HUDEP-2 (cell line): ENCODE results near the gene SLC28A1.
A peak's percentile ranks its signal among the peaks of the same experiment; 100 is the strongest.
"Not testable (repeated sequence)": the region's sequence is repeated elsewhere in the genome, so short reads cannot be mapped to it uniquely, and the experiment has no call there.

Experiments
- DNase-seq, 76 experiments: peaks; one replicate each; lab custom pipeline; 2025; ENCODE audit not compliant: unreplicated experiment in 76 of 76; lab: John Stamatoyannopoulos, UW

Gene SLC28A1

GRCh38 chr15:84859651-84860050 is 24.8 kb upstream of the SLC28A1 start:
- no peak for DNase-seq

- DNase-seq = no peak
Measured at GRCh38 chr15:84861781-84862180, 22.7 kb upstream of the SLC28A1 start.

DNA sequence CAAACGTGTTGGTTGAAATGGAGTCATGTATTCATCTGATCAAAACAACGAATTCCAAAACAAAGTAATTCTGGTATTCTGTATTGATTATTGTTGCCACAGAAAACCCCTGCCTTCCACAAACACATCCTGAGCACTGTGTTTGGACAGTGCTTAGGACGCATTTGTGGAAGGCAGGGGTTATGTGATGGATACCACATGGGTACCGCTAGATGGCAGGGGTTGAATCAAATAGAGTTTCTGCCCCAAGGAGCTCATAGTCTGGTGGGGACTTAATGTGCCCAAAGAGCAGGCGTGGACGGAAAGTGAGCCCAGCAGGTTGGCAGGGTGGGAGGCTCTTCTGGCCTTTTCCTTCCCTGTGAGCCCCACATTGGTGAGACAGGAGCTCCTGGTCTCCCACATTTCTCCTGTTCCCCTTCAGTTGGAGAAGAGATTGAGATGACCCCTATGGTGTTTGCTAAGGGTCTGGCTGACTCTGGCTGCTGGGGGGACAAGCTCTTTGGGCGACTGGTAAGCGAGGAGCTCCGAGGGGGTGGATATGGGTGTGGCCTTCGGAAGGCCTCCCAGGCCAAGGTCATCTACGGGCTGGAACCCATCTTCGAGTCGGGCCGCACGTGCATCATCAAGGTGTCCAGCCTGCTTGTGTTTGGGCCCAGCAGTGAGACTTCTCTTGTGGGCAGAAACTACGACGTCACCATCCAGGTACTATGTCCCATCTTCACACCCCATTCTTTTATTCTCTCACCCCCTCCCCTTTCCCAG is 22.1 kb upstream of the SLC28A1 start:
- DNase-seq = no peak

DNA sequence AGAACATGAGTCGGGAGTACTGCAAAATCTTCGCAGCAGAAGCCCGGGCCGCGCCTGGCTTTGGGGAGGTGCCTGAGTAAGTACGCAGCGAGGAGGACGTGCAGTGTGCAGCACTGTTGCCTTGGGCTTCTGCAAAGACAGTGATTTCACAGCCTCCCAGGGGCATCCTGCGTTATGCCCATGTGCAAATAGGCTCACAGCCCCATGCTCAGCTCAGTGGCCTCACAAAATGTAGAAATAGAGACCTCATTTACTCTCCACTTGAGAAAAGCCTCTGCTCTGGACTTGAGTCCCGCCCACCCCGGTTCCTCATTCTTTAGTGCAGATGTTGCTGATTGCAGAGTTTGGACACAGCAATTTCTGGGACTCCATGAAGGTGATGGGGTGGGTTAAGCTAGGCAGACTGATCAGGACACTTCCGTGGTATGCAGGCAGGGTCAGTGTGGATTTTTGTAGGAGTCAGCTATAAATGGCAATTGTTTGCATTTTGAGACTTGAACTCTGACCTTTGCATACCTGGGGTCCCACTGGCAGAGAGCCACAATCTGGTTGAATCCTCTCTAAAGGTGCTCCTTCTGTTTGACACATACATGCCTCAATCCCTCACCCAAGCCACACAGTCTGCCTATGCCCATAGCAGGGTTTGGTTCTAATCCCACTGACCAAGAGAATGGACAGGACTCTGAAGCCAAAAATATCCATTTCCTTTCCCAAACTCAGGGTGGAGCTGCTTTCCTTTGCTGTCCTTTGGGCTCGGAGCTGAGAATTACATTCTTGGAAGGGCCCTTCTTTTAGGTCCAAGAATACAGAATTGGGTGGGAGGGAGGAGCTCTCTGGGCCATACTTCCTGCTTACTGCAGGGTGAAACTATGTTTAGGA is 20.7 kb upstream of the SLC28A1 start:
- no peak for DNase-seq

GRCh38 chr15:84864444-84864795 is 20.0 kb upstream of the SLC28A1 start:
- no peak for DNase-seq

- no peak for DNase-seq
Measured at GRCh38 chr15:84865074-84865569, 19.3 kb upstream of the SLC28A1 start.

DNA sequence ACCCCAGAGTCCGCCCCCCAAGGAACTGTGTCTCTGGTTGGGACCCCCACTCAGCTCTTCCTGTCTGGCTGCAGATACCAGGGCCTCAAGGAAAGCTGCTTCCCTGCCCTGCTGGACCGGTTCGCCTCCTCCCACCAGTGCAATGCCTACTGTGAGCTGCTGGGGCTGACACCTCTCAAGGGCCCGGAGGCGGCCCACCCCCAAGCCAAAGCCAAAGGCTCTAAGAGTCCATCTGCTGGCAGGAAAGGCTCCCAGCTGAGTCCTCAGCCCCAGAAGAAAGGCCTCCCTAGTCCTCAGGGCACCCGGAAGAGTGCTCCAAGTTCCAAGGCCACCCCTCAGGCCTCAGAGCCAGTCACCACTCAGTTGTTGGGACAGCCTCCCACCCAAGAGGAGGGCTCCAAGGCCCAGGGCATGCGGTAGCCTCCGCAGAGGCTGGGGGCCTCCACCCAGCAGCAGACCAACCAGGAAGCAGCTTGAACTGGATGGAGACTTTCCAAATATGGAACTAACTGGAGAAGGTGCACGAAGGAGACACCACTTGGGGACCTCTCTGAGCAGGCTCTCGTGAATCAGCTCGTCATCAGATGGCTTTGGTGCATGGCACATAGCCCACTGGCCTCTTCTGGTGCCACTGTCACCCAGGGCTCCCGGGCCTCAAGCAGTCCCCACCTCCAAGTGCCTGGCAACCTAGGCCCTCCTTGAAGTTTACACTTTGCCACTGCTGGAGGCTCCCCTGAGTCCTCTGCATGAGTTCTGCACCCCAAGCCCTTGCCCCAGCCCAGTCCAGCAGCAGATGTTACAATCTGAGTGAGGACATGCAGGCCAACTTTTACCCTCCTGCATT is 16.2 kb upstream of the SLC28A1 start:
- DNase-seq = no peak

GRCh38 chr15:84869510-84869909 is 15.0 kb upstream of the SLC28A1 start:
- DNase-seq = no peak

- DNase-seq = peak in 1 of 76 experiments; percentile 6
Measured at GRCh38 chr15:84871428-84871985, 13.0 kb upstream of the SLC28A1 start.

DNA sequence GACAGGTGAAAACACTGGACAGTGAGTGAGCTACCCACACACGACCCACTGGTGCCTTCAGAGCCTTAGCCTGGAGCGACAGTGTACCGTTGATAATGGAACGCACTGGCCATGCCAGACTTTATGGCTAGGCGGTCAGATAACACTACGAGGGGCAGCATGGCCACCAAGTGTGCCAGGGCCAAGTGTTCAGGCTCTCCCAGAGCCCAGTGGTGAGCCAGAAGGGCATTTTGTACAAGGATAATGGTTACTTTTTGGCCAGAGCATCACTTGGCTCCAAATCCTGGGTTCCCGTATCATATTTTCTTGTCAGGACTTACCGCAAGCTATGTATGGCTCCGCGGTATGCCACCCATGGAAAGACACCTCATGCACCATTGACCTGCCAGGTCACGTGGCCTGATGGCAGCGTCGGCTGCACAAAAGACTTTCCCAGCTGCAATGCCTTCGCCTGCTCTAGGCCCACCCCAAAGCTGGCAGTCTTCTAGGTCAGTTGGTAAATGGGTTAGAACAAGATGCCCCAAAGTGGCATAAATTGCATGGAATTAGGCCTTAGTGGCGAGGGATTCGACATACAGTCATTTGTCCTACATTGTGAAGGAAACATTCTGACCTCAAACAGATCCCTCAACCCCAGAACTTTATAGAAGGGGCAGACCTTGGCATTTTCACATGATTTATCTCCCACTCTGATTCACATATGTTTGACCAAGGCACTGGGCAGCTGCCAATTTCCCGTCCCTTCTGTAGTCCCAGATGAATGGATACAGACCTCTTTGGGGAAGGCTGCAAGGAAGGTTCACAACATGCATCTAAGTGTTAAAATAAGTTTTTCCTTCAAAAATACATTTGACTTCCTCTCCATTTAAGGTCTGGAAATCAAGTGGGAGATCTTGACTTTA is 12.2 kb upstream of the SLC28A1 start:
- DNase-seq = no peak

- DNase-seq = no peak
Measured at GRCh38 chr15:84873997-84874396, 10.5 kb upstream of the SLC28A1 start.

GRCh38 chr15:84874981-84875699 is 9.3 kb upstream of the SLC28A1 start:
- no peak for DNase-seq

- DNase-seq = no peak
Measured at GRCh38 chr15:84876269-84876668, 8.2 kb upstream of the SLC28A1 start.

GRCh38 chr15:84877701-84878100 is 6.8 kb upstream of the SLC28A1 start:
- not testable (repeated sequence) for DNase-seq

GRCh38 chr15:84878504-84878903 is 6.0 kb upstream of the SLC28A1 start:
- peak in 51 of 76 experiments; percentile 4 to 62 (median 32) for DNase-seq

DNA sequence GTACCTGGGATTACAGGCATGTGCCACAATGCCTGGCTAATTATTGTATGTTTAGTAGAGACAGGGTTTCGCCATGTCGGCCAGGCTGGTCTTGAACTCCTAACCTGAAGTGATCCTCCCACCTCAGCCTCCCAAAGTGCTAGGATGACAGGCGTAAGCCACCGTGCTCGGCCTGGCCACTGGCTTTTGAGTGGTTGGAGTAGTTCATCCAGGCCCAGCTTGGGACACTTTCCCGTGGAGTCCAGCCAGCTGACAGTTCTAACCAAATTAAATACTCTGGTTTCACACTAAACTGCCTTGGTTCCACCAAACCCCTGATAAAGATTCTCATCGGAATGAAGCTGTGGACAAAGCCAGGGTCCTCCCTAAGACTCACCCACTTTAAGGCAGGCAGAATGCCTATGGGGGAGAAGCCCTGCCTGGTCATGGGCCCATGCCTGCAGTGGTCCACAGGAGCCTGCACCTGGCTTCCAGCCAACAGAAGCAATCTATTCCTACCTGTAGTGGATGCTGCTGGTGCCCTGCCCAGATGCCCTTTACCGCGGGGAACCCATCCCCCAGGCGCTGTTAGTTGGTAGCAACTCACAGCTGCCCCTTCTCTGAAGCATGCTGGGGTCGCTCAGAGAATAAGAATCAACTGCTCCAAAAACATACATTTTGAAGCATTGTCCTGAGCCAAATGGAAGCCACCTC is 5.2 kb upstream of the SLC28A1 start:
- DNase-seq = no peak

- DNase-seq = no peak
Measured at GRCh38 chr15:84880007-84880406, 4.5 kb upstream of the SLC28A1 start.

DNA sequence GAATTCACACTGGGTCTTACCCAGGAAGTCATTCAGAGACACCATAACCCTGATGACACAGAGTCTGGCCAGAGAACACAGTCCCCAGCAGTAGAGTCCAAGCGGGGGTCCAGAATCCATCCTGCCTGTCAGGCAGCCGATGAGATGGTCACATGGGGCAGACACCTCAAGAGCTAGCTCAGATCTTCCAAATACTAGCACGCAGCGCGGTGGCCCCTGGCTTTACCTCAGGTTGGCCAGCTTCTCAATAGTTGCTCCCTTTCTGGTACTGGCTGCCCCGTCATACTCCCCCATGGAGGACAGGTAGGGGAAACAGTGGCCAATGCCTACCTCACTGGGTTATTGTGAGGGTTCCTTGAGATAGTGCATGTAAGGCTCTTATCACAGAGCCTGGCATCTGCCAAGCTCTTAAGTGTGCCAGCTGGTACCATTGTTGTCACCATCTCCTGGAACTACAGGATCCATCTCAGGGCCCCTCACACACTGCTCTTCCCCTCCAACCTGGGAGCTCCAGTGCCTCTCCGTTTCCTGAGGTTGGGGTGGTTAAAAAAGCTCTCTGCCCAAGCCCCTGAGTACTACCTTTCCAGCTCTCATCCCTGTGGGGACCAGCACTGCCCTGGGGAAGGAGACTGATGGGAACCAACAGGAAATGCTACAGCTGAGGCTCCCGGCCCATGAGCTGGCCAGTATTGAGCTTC is 3.5 kb upstream of the SLC28A1 start:
- no peak for DNase-seq
